GM20000 (cell line): ENCODE data around the gene RNASE12.
"Not testable (repeated sequence)": the region's sequence is repeated elsewhere in the genome, so short reads cannot be mapped to it uniquely, and the experiment has no call there.

Source experiments
- DNase-seq: peaks from one replicate; pipeline ENCODE4 v3.0.0; 2012; ENCODE audit warnings: low spot score
- TF ChIP-seq, protein P1 (sequence below): IDR thresholded peaks from 2 replicates; pipeline ENCODE4 v1.5.1; 2012; ENCODE audit warnings: mild to moderate bottlenecking, control low read depth; ENCODE audit errors: extremely low read depth, missing control alignments

RNASE12 gene

DNA sequence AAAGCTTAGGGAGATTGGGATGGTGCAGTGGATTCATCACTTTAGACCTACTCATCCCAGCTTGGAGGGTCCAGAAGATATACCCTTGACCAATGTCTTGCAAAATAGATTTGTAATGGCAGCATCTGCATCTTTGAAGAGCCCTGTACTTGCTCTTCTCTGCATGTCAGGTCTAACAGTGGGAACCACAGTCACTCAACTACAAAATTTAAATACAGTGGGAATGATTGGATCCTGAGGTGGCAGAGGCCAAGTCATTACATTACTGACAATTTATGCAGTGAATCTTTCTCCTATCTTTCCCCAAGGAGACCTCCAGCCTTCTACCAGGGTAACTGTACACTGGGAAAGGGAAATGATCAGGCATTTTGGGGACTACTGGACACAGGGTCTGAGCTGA, 22.1 kb downstream of the RNASE12 start:
- TF ChIP-seq, protein P1, sequence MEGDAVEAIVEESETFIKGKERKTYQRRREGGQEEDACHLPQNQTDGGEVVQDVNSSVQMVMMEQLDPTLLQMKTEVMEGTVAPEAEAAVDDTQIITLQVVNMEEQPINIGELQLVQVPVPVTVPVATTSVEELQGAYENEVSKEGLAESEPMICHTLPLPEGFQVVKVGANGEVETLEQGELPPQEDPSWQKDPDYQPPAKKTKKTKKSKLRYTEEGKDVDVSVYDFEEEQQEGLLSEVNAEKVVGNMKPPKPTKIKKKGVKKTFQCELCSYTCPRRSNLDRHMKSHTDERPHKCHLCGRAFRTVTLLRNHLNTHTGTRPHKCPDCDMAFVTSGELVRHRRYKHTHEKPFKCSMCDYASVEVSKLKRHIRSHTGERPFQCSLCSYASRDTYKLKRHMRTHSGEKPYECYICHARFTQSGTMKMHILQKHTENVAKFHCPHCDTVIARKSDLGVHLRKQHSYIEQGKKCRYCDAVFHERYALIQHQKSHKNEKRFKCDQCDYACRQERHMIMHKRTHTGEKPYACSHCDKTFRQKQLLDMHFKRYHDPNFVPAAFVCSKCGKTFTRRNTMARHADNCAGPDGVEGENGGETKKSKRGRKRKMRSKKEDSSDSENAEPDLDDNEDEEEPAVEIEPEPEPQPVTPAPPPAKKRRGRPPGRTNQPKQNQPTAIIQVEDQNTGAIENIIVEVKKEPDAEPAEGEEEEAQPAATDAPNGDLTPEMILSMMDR, result no peak
- DNase-seq, result no peak

DNA sequence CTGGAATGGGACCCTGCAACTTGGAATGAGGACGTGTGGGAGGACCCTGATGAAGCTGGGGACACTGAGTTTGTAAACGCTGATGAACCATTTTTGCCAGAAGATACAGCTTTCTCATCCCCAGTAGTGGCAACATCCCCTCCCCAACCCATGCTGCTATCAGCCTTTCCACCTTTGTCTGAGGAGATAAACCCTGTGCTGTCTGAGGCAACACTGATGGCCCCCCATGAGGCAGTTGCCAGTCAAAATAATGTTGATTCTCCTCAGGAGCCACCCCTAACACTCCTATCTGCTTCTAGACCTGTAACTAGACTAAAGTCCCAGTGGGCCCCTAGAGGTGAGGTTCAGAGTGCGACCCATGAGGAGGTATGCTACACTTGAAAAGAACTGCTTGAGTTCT, 22.8 kb downstream of the RNASE12 start:
- TF ChIP-seq, protein P1, result no peak
- no peak for DNase-seq

DNA sequence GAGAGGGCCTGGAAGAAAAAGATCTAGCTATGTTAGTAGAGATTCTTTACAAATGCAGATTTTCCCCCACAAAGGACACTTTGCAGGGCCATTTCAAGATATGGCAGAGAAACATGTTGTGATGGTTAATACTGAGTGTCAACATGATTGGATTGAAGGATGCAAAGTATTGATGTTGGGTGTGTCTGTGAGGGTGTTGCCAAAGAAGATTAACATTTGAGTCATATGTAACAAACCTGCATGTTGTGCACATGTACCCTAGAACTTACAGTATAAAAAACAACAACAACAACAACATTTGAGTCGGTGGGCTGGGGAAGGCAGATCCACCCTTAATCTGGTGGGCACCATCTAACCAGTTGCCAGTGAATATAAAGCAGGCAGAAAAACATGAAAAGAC, 24.0 kb downstream of the RNASE12 start:
- not testable (repeated sequence) for DNase-seq

DNA sequence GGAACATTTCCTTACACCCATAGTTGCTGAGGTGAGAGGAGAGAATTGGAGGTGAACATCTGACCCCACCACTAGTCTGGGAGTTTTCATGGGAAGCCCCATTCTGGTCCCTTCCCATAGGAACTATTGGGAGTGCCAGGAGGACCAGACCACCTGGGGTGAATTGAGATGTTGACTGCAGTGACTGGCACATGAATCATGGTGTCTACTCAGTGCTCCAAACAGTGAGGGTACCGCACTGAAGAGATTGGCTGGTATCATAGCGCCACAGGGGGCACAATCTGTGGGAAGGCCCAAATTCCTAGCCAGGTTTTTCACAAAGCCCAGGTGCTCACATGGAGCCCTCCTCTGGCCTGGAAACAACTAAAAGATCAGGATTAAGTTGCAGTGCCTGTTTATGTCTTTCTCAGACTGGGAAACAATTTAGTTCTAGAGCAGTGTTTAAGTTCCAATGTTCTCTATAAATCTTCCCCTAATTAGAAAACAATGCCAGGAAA, 26.6 kb downstream of the RNASE12 start:
- TF ChIP-seq, protein P1, result no peak
- DNase-seq, result no peak

DNA sequence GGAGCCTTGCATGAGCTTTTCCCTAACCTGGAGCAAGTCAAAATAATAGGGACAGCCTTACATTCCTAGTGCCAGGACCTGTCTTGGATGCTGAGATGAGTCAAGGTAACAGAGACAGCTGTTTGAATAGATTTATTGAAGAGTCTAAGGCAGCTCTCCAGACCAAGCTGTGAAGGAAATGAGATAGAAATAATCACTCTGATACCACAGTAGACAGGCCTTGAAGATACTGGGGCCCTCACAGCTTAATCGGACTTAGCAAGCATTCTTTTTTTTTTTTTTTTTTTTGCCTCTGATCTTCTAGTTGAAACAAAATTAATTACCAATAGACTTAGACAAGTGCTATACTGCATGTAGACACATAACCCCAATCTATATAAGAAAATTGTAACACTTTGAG, 27.2 kb downstream of the RNASE12 start:
- TF ChIP-seq, protein P1, result no peak
- DNase-seq, result no peak

DNA sequence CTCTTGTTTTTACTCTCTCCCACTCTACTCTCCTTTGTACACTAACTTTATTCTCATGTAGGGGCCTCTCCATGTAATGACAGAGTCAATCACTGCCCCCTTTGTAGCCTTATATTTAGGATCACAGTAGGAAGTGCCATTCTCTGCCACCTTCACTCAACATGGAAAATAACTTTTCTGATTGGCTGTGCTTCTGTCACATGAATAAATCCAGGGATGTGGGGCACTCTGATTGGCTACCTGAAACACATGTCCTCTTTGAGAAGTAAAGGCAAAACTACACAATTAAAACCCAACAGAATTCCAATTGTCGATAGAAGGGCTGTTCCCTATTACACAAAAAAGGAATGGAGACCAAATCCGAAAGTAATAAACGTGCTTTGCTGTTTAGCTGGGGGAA, 30.2 kb downstream of the RNASE12 start, which contains the start of gene RNASE9:
Gene RNASE9, minus strand, starts transcription at position 87 of the 400 bp plus-strand sequence.
- TF ChIP-seq, protein P1, result no peak
- no peak for DNase-seq

DNA sequence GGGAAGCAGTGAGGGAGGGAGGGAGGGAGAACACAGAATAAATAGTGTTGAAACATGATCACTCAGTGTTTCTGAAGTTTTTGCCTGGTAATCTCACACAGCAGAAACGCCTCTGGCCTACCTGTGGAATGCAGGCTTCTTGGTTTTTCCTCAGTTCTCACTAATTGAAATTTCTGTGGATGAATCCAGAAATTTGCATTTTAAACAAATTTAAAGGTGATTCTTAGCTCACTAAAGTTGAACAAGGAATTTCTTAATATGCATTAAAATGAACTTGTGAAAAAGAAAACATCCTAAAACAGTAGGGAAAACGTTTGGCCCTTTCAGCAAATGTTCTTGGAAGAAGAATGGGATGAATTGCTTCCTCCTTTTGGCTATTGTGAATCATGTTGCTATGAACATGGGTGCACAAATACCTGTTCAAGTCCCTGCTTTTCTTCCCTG, 31.7 kb downstream of the RNASE12 start:
- DNase-seq, result no peak
- TF ChIP-seq, protein P1, result no peak

DNA sequence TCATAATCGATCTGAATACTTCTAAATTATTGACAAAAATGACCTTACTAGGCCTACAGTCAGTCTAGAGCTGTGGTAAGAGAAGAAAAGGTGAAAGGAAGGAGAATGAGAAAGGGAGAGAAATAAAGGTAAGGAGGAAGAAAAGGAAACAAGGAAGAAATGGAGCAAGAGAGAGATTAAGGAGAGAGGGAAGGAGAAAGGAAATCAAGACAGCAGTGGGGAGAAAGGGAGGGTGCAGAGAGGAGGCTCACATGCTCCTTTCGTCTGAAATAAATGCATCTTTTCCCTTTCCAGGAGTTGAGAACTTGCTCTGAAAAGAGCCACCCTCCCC, 34.0 kb downstream of the RNASE12 start:
- TF ChIP-seq, protein P1, result no peak
- no peak for DNase-seq
